22Rv1 (cell line): Measurements from ENCODE around the gene MAP4.

Experiments used
- ZFX ChIP-seq: fragments of 450-650 bp; IDR thresholded peaks from 2 replicates; pipeline ENCODE4 v1.6.1; 2017; ENCODE audit warnings: antibody characterized with exemption, borderline replicate concordance
- TF ChIP-seq, protein P1 (sequence below): fragments of 450-650 bp; IDR thresholded peaks from 2 replicates; pipeline ENCODE4 v1.5.1; 2017; ENCODE audit warnings: mild to moderate bottlenecking

DNA sequence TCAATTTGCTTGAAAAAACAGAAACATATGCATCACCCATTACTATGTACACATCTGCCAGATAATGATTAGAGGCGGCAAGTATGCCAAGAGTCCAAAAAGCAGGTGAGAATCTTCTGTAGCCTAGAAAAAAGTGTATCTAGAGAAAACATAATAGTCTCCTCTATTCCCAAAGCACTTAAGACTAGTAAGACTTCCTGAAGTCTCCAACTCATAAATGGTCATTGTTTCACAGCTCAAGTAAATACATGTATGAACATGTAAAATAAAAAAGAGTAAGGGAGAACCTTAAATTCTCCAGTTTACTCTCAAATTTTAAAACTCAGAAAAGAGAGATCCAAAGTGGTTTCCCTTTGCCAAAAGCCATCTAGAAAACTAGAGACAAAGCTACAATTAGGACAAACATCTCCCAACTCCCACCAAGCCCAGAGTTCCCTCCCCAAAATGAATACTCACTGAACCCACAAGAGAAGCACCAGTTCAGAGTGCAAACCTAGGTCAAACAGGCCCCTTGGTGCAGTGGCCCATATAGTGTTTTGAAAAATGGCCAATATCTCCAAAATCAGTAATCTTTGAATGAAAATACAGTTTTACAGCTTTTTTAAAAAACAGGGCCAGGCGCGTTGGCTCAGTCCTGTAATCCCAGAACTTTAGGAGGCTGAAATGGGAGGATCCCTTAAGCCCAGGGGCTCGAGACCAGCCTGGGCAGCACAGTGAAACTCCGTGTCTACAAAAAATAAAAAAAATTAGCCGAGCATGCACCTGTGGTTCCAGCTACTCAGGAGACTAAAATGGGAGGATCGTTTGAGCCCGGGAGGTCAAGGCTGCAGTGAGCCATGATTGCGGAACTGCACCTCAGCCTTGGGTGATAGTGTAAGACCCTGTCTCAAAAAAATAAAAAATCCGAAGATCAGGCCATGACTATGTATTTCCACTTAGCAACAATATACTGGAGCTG lies 11.0 kb upstream of the MAP4 start:
- TF ChIP-seq, protein P1, sequence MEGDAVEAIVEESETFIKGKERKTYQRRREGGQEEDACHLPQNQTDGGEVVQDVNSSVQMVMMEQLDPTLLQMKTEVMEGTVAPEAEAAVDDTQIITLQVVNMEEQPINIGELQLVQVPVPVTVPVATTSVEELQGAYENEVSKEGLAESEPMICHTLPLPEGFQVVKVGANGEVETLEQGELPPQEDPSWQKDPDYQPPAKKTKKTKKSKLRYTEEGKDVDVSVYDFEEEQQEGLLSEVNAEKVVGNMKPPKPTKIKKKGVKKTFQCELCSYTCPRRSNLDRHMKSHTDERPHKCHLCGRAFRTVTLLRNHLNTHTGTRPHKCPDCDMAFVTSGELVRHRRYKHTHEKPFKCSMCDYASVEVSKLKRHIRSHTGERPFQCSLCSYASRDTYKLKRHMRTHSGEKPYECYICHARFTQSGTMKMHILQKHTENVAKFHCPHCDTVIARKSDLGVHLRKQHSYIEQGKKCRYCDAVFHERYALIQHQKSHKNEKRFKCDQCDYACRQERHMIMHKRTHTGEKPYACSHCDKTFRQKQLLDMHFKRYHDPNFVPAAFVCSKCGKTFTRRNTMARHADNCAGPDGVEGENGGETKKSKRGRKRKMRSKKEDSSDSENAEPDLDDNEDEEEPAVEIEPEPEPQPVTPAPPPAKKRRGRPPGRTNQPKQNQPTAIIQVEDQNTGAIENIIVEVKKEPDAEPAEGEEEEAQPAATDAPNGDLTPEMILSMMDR, result no peak
- no peak for TF ChIP-seq ZFX
